Activated T-cell treated with anti-CD3 and anti-CD28 coated beads for 1 hour (primary cell): ENCODE measurements around the gene RNF169.
"Not testable (repeated sequence)": the region's sequence is repeated elsewhere in the genome, so short reads cannot be mapped to it uniquely, and the experiment has no call there.

Experiments used
- DNase-seq: peaks from one replicate; pipeline ENCODE4 v3.0.0-alpha.2; 2020; ENCODE audit warnings: low read depth

RNF169 gene

GRCh38 chr11:74824285-74824982 lies 75.8 kb downstream of the RNF169 start:
- DNase-seq: no peak

GRCh38 chr11:74825596-74825995 lies 76.9 kb downstream of the RNF169 start:
- not testable (repeated sequence) for DNase-seq

- no peak for DNase-seq
Measured at GRCh38 chr11:74826901-74827300, 78.3 kb downstream of the RNF169 start.

- DNase-seq: no peak
Measured at GRCh38 chr11:74837191-74837590, 88.5 kb downstream of the RNF169 start.

- no peak for DNase-seq
Measured at GRCh38 chr11:74838188-74838587, 89.5 kb downstream of the RNF169 start.

GRCh38 chr11:74839446-74839845 lies 90.8 kb downstream of the RNF169 start:
- no peak for DNase-seq

- DNase-seq: no peak
Measured at GRCh38 chr11:74839971-74840370, 91.3 kb downstream of the RNF169 start.

- no peak for DNase-seq
Measured at GRCh38 chr11:74840486-74840885, 91.8 kb downstream of the RNF169 start.

GRCh38 chr11:74842967-74843366 lies 94.3 kb downstream of the RNF169 start:
- DNase-seq: no peak

- DNase-seq: no peak
Measured at GRCh38 chr11:74844072-74844471, 95.4 kb downstream of the RNF169 start.

GRCh38 chr11:74844865-74845264 lies 96.2 kb downstream of the RNF169 start:
- no peak for DNase-seq

- no peak for DNase-seq
Measured at GRCh38 chr11:74845978-74846517, 97.4 kb downstream of the RNF169 start.

- no peak for DNase-seq
Measured at GRCh38 chr11:74846770-74847169, 98.1 kb downstream of the RNF169 start.

GRCh38 chr11:74847395-74847794 lies 98.7 kb downstream of the RNF169 start:
- DNase-seq: no peak

GRCh38 chr11:74847895-74848294 lies 99.2 kb downstream of the RNF169 start:
- no peak for DNase-seq

GRCh38 chr11:74849525-74850391 lies 101.1 kb downstream of the RNF169 start:
- DNase-seq: no peak

- no peak for DNase-seq
Measured at GRCh38 chr11:74853223-74853622, 104.6 kb downstream of the RNF169 start.

GRCh38 chr11:74860743-74861142 lies 112.1 kb downstream of the RNF169 start:
- DNase-seq: no peak

- no peak for DNase-seq
Measured at GRCh38 chr11:74863410-74863809, 114.8 kb downstream of the RNF169 start.

- DNase-seq: no peak
Measured at GRCh38 chr11:74866557-74866956, 117.9 kb downstream of the RNF169 start.

GRCh38 chr11:74870485-74870884 lies 121.8 kb downstream of the RNF169 start:
- no peak for DNase-seq

- DNase-seq: no peak
Measured at GRCh38 chr11:74871037-74871436, 122.4 kb downstream of the RNF169 start.

GRCh38 chr11:74877132-74877531 lies 128.5 kb downstream of the RNF169 start:
- DNase-seq: no peak
